ENCODE results near the gene DLGAP3. TPM values are rescaled to one million over a fixed set of nuclear protein-coding genes. Genes with fewer than 3 reads are reported as not detected.
"Not testable (repeated sequence)": the region's sequence is repeated elsewhere in the genome, so short reads cannot be mapped to it uniquely, and the experiment has no call there.

The DLGAP3 gene
- total RNA-seq, 2 donors from 2014 or later: 0.55 to 0.75 TPM

DNA sequence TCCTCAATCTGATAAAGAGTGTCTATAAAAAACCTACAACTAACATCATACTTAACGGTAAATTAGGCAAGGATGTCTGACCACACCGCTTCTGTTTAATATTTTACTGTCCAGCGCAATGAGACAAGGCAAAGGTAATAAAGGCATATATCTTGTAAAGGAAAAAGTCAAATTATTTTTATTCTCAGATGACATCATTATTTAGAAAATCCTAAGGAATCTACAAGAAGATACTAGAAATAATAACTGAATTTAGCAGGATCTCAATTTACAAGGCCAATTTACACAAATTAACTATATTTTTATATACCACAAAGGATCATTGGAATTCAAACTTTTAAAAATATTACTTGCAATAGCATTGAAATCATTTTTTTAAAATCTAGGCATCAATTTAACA lies 107.2 kb downstream of the DLGAP3 start:
- DNase-seq: no peak
- Mint-ChIP-seq H3K4me1 (peaks cover 2% of the 10 kb centered on the region), H3K36me3 (ENCODE audit: low read depth) (no peaks in the 10 kb centered on the region), H3K4me3 (no peak overlapping the region), H3K27ac (no peak overlapping the region), H3K27me3 (no peaks in the 10 kb centered on the region)
- ATAC-seq: no peak
- no peaks in the 10 kb centered on the region for H3K9me3 ChIP-seq (ENCODE audit: control insufficient read depth, low read length, poor library complexity, severe bottlenecking)

DNA sequence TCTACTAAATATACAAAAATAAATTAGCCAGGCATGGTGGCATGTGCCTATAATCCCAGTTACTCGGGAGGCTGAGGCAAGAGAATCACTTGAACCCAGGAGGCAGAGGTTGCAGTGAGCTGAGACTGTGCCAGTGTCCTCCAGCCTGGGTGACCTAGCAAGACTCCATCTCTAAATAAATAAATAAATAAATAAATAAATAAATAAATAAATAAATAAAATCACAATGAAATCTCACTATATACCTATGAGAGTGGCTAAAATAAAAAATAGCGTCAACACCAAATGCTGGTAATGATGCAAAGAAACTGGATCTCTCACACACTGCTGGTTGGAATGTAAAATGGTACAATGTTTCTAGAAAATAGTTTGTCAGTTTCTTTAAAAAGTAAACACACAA lies 110.6 kb downstream of the DLGAP3 start:
- H3K36me3 Mint-ChIP-seq (ENCODE audit: low read depth); ATAC-seq; H3K9me3 ChIP-seq (ENCODE audit: control insufficient read depth, low read length, poor library complexity, severe bottlenecking); H3K4me3 Mint-ChIP-seq; H3K27me3 Mint-ChIP-seq; H3K27ac Mint-ChIP-seq; DNase-seq; H3K4me1 Mint-ChIP-seq: not testable (repeated sequence)

DNA sequence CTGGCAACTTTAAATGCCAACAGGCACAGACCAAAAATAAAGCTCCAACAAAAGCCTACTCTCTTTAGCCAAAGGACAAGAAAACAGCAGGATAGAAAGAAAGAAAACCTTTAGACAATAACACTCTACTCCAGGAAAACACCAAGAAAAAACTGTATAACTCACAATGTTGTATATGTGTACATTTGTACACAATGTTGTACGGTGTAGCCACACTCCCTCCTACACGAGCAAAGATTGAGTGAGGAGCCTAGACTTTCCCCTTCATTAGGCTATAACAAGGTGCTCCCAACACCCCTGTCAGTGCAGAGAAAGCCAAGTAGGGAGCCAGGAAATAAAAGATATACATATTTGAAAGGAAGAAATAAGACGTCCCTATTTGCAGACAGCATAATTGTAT lies 112.7 kb downstream of the DLGAP3 start:
- ATAC-seq (no peak), DNase-seq (no peak)
- no peaks in the 10 kb centered on the region for H3K27me3 Mint-ChIP-seq
- H3K9me3 ChIP-seq (ENCODE audit: control insufficient read depth, low read length, poor library complexity, severe bottlenecking): no peaks in the 10 kb centered on the region
- no peak overlapping the region for H3K27ac Mint-ChIP-seq
- H3K36me3 Mint-ChIP-seq (ENCODE audit: low read depth): peaks cover 3% of the 10 kb centered on the region
- peaks cover 2% of the 10 kb centered on the region for H3K4me1 Mint-ChIP-seq
- H3K4me3 Mint-ChIP-seq: no peak overlapping the region

DNA sequence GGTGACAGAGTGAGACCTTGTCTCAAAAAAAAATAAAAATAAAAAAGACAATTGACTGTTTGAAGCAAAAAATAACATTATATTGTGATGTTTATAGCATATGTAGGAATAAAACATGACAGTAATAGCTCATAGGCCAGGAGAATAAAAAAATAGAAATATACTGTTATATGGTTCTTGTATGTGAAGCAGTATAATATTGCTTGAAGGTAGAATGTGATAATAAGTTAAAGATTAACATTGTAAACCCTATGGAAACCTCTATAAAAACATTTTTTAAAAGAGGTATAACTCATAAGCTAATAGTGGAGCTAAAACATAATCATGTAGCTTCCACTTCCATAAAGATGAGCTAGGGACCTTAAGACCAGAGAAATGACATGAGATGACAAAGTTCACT lies 113.1 kb downstream of the DLGAP3 start:
- DNase-seq: no peak
- peaks cover 2% of the 10 kb centered on the region for H3K4me1 Mint-ChIP-seq
- no peak overlapping the region for H3K27ac Mint-ChIP-seq
- no peak for ATAC-seq
- H3K27me3 Mint-ChIP-seq: no peaks in the 10 kb centered on the region
- H3K4me3 Mint-ChIP-seq: no peak overlapping the region
- peaks cover 3% of the 10 kb centered on the region for H3K36me3 Mint-ChIP-seq (ENCODE audit: low read depth)
- H3K9me3 ChIP-seq (ENCODE audit: control insufficient read depth, low read length, poor library complexity, severe bottlenecking): no peaks in the 10 kb centered on the region

Other genes with a start within 250 kb of the DLGAP3 start
- gene GJB5, start 174.6 kb downstream of the DLGAP3 start, total RNA-seq: not detected
- not detected for gene GJB4, start 169.9 kb downstream of the DLGAP3 start, total RNA-seq
- not detected for gene GJB3, start 148.4 kb downstream of the DLGAP3 start, total RNA-seq
- gene GJA4, start 136.7 kb downstream of the DLGAP3 start, total RNA-seq: under 1 TPM in 1 of 2 donors, not detected in 1; 0.55 TPM
- gene SMIM12, start 69.9 kb downstream of the DLGAP3 start, total RNA-seq: 10 to 100 TPM; 29.6 to 39.2 TPM
- 10 to 100 TPM; 10.6 to 14.4 TPM for gene TMEM35B, start 55.7 kb upstream of the DLGAP3 start, total RNA-seq
- 10 to 100 TPM; 21.9 to 27.7 TPM for gene ZMYM6, start 102.3 kb upstream of the DLGAP3 start, total RNA-seq
- 10 to 100 TPM in 1 of 2 donors, 1 to 10 TPM in 1; 8.0 to 11.1 TPM for gene ZMYM1, start 149.7 kb upstream of the DLGAP3 start, total RNA-seq